ENCODE results near the gene C22orf15.

Gene C22orf15, protein sequence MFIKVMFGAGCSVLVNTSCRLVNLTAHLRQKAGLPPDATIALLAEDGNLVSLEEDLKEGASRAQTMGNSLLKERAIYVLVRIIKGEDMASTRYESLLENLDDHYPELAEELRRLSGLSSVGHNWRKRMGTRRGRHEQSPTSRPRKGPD

GRCh38 chr22:23762842-23763578, at the start of gene C22orf15:
Gene C22orf15, plus strand, starts transcription at chr22:23762990. Its CDS starts 317 bp downstream, at chr22:23763307.
- no peak for DNase-seq (ENCODE audit: low spot score)
- ATAC-seq (ENCODE audit: low read depth), result peak; percentile 22; the same call in 1 of the 3 replicates

DNA sequence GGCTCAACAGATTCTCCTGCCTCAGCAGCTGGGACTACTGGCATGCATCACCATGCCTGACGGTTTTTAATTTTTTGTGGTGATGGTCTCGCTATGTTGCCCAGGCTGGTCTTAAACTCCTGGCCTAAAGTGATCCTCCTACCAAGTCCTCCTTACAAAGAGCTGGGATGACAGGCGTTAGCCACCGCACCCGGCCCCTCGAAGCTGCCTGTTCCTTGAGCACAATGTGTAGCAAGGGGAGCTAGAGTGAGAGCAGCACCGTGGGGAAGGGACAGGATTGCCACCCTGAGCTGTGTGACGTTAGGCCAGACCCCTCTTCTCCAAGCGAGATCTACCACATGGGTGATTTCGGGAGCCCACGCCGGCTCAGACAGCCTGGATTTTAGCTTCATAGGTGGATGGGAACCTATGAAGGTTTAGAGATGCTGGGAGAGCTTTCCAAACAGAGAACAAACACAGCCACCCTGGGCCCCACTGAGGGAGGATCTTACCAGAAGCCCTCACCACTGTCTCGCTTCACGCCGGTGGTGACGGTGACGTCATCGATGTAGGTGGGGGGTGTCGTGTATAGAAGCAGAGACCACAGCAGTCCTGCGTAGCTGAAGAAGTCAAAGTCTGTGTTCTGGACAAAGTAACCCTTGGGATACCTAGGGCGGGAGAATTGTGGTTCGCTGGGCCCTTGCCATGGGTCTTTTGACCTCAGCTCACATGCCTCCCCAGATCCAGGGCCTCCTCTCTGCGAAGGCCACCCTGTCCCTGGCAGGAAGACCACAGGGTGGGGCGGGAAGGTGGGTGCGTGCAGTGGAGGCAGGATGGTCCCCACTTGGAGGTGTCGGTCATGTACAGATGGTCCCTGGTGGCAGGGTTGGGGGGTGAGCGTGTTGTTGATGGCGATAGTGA, 48.8 kb upstream of the C22orf15 start:
- Histone ChIP-seq H3K9me3 (ENCODE audit: severe bottlenecking) (no peaks in the 10 kb centered on the region), H3K4me1 (ENCODE audit: insufficient read depth, poor library complexity, severe bottlenecking) (no peaks in the 10 kb centered on the region), H3K36me3 (ENCODE audit: low read depth) (peaks cover 57% of the 10 kb centered on the region), H3K27me3 (ENCODE audit: insufficient read depth, poor library complexity, severe bottlenecking) (no peaks in the 10 kb centered on the region), H3K4me3 (ENCODE audit: severe bottlenecking) (no peak overlapping the region), H3K27ac (ENCODE audit: poor library complexity, severe bottlenecking) (no peak overlapping the region)
- ATAC-seq (ENCODE audit: low read depth) (no peak), DNase-seq (ENCODE audit: low spot score) (no peak)
- no peak for TF ChIP-seq CTCF (IDR thresholded peaks at IDR 0.05; ENCODE audit: poor library complexity, severe bottlenecking)

More at GRCh38 chr22:23762842-23763578, at the start of gene C22orf15:
- Histone ChIP-seq H3K27me3 (ENCODE audit: insufficient read depth, poor library complexity, severe bottlenecking) (no peaks in the 10 kb centered on the region), H3K4me1 (ENCODE audit: insufficient read depth, poor library complexity, severe bottlenecking) (no peaks in the 10 kb centered on the region), H3K27ac (ENCODE audit: poor library complexity, severe bottlenecking) (peak within 1 kb of the TSS; percentile 19), H3K36me3 (ENCODE audit: low read depth) (no peaks in the 10 kb centered on the region), H3K9me3 (ENCODE audit: severe bottlenecking) (no peaks in the 10 kb centered on the region), H3K4me3 (ENCODE audit: severe bottlenecking) (no peak within 1 kb of the TSS)
- TF ChIP-seq CTCF (IDR thresholded peaks at IDR 0.05; ENCODE audit: poor library complexity, severe bottlenecking), result no peak

GRCh38 chr22:23714596-23715578, 47.9 kb upstream of the C22orf15 start:
- H3K36me3 ChIP-seq (ENCODE audit: low read depth), result peaks cover 47% of the 10 kb centered on the region
- DNase-seq (ENCODE audit: low spot score), result peak; percentile 31

More at GRCh38 chr22:23714596-23715578, 47.9 kb upstream of the C22orf15 start:
- no peak for ATAC-seq (ENCODE audit: low read depth)
- H3K27me3 ChIP-seq (ENCODE audit: insufficient read depth, poor library complexity, severe bottlenecking), result no peaks in the 10 kb centered on the region
- H3K9me3 ChIP-seq (ENCODE audit: severe bottlenecking), result no peaks in the 10 kb centered on the region
- H3K4me3 ChIP-seq (ENCODE audit: severe bottlenecking), result no peak overlapping the region
- TF ChIP-seq CTCF (IDR thresholded peaks at IDR 0.05; ENCODE audit: poor library complexity, severe bottlenecking), result no peak
- no peaks in the 10 kb centered on the region for H3K4me1 ChIP-seq (ENCODE audit: insufficient read depth, poor library complexity, severe bottlenecking)
- H3K27ac ChIP-seq (ENCODE audit: poor library complexity, severe bottlenecking), result no peak overlapping the region
